ENCODE measurements around the gene LCN15.
"Not testable (repeated sequence)": the region's sequence is repeated elsewhere in the genome, so short reads cannot be mapped to it uniquely, and the experiment has no call there.

LCN15 gene, protein sequence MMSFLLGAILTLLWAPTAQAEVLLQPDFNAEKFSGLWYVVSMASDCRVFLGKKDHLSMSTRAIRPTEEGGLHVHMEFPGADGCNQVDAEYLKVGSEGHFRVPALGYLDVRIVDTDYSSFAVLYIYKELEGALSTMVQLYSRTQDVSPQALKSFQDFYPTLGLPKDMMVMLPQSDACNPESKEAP

DNA sequence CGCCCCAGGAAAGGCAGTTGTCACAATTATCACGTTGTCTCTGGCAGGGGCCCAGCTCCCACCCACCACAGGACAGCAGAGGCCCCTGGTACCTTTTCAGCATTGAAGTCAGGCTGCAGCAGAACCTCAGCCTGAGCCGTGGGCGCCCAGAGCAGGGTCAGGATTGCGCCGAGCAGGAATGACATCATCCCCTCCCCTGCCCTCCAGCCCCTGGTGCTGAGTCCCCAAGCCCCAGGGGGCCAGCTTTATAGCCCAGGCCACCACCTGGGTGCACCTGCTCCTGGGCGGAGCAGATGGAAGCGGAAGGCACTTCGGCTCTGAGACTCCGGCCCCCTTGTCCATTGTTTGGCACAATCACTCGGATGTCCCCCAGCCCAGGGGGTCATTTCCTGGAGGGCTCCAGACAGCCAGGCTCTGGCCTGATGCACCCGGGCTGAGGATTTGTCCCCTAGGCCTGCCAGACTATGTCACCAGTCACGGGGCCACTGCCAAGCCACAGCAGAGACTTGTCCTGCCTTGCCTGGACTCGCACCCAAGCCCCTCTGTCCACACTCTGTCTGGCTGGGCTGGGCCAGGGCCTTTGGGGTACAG is at the start of gene LCN15:
LCN15 (minus strand) TSS at position 218 of the 591 bp plus-strand sequence; CDS start at position 188, 30 bp downstream.
- no peak for DNase-seq (ENCODE audit: low read depth in 2 of 2)

DNA sequence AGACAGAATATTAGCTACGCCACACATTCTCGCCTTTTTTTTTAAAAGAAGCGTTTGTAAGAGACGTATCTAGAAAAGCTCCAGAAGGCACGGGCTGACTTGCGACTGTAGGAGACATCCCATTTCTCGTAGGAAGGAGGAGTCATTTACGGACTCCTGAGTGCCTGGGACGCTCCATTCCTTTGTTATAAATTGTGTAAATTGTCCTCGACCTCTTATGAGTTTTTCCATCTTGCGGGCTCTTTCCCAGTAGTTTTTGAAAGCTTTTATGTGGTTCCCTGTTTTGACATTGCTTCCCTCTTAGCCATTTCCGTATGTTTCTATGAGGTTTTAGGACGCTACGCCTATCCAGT is 44.5 kb upstream of the LCN15 start:
- DNase-seq (ENCODE audit: low read depth in 2 of 2) = no peak

DNA sequence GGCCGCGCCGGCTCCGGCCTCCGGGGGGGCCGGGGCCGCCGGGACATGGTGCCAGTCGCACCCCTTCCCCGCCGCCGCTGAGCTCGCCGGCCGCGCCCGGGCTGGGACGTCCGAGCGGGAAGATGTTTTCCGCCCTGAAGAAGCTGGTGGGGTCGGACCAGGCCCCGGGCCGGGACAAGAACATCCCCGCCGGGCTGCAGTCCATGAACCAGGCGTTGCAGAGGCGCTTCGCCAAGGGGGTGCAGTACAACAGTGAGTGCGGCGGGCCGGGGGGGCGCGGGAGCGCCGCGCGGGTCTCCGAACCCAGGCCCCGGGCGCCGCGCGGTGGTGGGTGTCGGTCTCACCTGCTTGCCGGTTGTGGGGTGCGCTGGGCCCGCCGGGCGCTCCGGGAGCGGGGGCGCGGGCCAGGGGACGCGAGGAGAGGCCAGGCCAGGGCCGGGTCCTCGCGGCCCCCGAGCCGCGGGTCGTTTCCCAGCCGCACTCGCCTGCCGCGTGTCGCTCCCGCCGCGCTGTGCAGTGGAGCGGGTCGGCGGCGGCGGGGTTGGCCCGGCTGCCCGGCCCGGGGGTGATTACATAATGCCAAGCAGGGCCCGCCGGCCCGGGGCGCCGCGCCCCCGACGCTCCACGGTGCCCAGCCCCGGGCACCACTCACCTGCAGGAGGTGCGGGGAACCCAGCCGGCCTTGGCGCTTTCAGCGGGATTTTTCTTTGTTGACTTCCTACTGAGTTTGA is 43.9 kb upstream of the LCN15 start:
- peak in 1 of 2 donors; percentile 22 for DNase-seq (ENCODE audit: low read depth in 2 of 2)

DNA sequence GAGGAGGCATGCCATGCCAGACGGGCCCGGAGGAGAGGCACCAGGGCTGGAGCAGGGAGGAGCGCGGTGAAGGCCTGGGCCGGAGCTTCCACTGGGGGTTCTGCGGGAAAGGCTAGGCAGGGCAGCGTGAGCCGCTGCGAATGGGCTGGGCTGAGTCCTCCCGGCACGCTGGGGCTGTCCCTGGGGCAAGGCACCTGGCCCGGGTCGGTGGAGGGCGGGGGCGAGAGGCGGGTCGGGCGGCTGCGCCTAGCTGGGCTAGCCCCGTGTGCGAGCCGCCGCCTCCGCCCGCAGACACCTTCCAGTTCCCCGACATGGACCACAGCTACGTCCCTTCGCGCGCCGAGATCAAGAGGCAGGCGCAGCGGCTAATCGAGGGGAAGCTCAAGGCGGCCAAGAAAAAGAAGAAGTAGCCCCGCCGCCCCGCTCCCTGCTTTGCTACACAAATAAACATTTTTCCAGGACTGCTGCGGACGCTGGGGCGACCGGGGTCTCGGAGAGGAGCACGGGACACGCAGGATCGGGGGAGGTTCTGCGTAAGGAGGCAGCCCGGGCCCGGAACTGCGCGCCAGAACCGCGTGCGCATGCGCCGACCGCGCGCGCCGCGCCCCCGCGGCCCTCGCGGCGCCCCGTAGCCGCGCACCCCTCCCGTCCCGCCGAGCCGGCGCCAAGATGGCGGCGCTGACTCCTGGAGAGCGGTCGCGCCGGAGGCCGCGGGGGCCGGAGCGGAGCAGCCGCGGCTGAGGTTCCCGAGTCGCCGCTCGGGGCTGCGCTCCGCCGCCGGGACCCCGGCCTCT is 43.2 kb upstream of the LCN15 start, which contains the start of gene RABL6:
RABL6 (plus strand) TSS at position 668 of the 794 bp plus-strand sequence. CDS start 249 bp downstream, outside the sequence.
- DNase-seq (ENCODE audit: low read depth in 2 of 2) = peak; percentile 62 to 69

DNA sequence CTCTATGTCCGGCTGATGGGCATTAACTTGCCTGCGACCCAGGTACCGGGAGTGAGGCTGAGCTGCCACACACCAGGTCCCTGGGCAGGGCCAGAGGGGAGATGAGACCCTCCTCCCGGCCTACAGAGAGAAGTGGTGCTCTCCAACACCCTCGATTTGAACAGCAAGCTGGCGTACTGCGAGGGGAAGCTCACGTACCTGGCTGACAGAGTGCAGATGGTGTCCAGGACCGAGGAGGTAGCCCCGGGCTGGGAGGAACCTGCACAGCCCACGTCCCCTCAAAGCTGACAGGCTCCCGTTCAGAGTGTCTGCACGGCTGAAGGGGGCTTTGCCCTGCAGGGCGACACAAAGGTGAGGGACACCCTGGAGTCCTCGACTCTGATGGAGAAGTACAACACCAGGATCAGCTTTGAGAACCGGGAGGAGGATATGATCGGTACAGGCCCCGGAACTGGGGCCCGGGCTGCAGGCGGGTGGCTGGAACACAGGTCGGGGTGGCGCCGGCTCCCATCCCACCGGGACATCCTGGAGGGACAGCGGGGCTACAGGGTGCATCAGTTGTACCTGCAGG is 42.4 kb upstream of the LCN15 start:
- no peak for DNase-seq (ENCODE audit: low read depth in 2 of 2)

DNA sequence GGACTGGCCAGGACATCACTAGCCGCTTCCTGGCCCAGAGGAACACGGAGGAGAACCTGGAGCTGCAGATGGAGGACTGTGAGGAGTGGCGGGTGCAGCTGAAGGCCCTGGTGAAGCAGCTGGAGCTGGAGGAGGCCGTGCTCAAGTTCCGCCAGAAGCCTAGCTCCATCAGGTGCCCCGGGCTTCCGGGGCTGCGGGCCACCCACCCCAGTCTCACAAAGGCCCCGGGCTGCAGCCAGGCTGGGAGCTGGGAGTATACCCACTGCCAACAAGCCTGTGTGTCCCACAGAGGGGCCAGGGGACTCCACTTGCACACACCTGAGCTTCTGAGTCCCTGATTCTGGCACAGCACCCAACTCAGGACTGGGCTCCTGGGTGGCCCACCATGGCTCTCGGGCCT is 41.7 kb upstream of the LCN15 start:
- DNase-seq (ENCODE audit: low read depth in 2 of 2) = no peak

DNA sequence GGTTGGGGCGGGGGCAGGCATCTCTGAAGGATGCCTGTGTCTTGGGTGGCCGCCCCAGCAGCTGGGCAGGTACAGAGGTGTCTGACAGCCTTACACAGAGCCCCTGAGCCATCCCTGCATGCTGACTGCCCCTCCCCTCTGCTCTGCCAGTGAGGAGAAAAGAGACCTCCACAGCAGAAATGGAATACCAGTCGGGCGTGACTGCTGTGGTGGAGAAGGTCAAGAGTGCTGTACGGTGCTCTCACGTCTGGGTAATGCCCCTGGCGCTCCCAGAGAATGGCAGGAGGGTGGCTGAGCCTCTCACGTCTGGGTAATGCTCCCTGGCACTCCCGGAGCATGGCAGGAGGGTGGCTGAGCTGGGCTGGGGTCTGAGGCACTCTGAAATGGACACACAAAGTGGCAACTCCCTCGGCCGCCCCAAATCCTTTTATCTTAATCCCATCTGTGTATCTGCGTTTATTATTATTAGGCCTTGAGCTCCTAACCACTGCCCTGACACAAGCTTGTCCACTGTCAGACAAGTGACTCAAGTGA is 41.0 kb upstream of the LCN15 start:
- DNase-seq (ENCODE audit: low read depth in 2 of 2) = no peak

DNA sequence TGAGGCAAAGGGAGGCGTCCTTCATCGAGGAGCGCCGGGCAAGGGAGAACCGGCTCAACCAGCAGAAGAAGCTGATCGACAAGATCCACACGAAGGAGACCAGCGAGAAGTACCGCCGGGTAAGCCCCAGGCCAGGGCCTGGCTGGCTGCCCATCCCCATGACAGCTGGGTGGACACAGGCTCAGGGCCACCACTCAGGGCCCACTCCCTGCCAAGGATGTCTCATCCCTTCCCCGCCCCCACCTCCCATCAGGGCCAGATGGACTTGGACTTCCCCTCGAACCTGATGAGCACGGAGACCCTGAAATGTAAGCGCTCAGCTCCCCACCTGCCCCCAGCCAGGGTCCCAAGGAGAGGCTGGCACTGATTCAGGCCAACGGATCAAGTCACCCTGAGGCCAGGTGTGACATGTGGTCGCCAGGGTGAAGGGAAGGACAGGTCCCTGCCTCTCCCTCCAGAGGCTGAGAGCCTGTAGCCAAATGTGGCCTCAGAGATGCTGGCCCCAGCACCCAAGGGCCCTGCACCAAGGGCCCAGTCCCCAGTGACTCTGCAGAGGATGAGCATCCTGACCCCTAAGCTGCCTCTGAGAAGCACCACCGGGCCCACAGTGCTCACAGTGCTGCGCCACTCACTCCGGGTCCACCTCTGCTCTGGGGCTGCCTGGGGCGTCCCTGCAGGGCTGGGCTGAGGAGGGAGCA is 40.3 kb upstream of the LCN15 start:
- DNase-seq (ENCODE audit: low read depth in 2 of 2) = no peak

DNA sequence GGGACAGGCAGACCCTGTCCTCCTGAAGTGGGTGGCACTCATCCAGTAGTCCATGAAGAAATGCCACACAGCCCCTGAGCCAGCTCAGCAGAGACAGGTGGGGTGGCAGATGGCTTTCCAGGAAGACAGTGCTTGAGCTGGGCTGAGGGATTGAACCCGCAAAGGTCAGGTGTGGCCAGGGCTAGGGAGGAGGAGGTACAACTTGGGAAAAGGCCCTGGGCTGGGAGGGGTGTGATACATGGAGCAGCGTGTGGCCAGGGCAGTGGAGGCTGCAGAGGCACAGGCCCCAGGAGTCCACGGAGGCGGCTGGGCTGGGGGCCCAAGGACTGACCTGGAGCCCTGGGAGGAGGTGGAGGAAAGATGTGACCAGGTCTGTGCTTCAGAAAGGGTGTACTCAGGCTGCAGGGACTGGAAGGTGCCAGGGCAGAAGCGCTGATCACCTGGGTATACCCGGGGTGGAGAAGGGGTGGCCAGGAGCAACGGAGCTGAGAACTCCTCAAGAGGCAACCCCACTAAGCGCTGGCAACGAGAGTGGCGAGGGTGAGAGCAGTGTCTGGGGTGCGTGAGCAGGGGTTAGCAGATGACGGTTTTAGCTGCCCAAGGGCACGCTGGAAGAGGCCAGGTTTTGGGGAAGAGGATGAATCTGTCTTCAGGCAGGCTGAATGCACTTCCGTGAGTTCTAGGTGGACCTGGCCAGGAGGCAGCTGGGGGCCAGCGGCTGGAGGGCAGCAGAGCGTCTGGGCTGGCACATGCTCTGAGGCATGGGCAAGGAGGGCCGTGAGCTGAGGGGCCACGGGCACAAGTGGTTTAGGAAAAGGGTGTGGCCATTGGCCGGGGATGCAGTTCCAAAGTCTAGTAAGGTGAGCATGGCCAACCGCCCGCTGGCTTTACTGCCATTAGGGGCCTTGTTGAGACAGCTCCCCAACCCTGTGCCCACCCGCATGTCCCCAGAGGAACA is 39.5 kb upstream of the LCN15 start:
- no peak for DNase-seq (ENCODE audit: low read depth in 2 of 2)

DNA sequence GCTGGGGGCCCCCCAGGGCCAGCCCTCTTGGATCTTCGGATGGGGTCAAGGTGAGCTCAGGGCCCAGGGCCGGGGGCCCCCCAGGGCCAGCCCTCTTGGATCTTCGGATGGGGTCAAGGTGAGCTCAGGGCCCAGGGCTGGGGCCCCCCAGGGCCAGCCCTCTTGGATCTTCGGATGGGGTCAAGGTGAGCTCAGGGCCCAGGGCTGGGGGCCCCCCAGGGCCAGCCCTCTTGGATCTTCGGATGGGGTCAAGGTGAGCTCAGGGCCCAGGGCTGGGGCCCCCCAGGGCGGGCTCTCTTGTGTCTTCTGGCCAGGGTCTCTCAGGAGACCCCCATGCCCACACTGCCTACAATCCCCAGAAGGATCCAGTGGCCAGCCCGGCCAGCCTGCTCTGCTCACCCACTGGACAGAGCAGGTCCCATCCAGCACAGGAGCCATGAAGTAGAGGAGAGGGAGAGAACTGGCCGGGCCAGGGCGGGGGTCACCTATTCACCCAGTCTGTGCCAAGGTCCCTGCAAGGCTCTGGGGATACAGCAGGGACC is 38.8 kb upstream of the LCN15 start:
- DNase-seq (ENCODE audit: low read depth in 2 of 2) = not testable (repeated sequence)

DNA sequence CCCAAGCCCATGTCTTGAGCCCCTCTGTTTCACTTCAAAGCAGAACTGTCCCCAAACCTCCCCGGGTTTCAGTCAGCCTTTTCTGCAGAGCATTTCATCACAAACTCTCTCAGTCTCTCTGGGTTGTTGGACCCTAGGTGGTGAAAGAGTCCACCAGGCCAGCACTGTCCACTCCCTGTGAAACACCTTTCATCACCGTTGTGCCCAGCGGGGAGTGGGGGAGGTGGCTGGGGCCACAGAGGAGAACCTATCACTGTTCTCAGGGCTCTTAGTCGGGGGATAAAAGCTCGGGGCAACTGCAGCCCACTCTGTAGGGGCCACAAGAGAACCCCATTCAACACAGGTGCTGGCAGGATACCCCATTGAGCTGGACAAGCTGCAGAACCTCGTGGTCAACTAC is 38.0 kb upstream of the LCN15 start:
- DNase-seq (ENCODE audit: low read depth in 2 of 2) = no peak

DNA sequence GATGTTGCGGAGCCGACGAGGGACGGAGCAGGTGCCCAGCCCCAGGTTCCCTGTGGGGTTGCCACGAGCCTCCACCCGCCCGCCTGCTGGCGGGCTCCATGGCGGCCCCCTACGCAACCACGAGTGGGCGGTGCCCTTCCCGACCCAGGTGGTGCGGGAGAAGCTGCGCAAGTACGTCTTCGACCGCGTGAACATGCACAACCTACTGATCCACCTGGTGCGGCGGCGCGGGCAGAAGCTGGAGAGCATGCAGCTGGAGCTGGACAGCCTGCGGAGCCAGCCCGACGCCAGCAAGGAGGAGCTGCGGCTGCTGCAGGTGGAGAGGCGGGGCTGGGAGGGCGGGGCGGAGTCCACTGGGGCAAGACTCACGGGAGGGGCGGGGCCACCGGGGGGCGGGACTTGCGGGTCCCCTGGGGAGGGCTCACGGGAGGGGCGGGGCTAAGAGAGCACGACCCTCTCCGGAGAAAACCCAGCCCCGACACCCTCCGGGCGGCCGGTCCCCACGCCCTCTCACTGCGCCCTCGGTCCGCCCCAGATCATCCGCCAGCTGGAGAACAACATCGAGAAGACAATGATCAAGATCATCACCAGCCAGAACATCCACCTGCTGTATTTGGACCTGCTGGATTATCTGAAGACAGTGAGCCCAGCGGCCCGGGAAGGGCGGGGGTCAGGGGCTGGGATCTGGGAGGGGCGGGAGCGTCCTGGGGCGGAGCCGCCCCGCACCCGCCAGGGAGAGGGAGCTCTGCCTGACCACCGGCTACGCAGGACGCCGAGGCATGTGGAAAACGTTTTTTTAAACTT is 35.7 kb upstream of the LCN15 start:
- peak; percentile 84 to 89 for DNase-seq (ENCODE audit: low read depth in 2 of 2)

DNA sequence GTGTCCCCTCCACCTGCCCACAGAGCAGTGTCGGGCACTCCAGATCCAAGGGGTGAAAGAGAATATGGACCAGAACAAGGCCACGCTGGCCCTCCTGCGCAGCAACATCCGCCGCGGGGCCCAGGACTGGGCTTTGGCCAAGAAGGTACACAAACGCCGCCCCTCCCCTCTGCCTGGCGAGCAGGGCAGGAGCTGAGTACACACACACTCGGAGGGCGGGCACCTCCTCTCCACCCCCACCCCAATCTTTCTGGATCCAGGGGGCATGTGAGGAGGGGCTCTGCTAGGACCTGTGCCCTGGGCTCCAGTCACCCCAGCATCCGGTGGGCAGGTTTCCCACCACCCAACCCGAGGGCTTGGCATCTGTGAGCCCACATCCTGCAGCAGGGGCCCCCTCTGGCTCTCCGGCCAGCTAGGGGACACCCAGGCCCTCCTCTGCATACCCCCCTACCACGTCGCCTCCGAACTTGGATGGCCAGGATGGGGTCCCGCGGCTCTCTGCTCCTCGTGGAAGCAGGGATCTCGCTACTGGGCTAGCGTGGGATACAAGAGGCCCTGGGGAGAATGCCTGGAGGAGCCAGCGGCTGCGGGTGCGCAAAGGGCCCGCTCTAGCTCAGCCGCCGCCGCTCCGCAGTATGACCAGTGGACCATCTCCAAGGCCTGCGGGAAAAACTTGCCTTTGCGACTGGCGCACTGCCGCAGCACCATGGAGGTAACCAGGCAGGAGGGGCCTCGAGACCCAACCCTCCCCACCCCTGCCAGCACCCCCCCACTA is 34.9 kb upstream of the LCN15 start:
- DNase-seq (ENCODE audit: low read depth in 2 of 2) = no peak

DNA sequence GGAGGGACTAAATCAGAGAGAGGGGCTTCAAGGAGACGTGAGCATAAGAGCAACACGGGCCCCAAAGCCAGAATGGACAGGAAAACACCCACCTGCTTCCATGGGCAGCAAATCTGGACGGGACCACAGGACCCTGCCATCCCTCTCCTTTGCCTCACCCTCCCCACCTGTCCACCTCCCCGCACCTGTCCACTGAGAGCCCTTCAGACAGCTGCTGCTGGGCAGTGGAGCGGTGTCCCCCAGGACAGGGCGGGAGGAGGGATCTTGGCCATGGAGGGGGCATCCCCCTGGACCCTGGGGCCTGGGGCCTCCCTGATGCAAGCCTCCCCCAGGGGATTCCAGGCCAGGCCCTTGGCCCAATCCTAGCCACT is 34.4 kb upstream of the LCN15 start:
- DNase-seq (ENCODE audit: low read depth in 2 of 2) = no peak

DNA sequence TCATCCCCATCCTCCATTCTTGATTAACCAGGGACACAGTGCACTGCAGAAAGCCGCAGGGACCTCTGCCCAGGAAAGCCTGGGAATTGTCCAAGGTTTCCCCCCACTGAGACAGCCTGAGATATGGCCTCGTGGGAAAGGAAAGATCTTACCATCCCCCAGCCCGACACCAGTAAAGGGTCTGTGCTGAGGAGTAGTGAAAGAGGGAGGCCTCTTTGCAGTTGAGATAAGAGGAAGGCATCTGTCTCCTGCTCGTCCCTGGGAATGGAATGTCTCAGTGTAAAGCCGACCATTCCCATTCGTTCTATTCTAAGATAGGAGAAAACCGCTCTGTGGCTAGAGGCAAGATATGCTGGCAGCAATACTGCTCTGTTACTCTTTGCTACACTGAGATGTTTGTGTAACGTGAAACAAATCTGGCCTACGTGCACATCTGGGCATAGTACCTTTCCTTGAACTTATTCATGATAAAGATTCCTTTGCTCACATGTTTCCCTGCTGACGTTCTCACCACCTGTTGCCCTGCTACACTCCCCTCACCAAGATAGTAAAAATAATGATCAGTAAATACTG is 32.5 kb upstream of the LCN15 start:
- not testable (repeated sequence) for DNase-seq (ENCODE audit: low read depth in 2 of 2)

DNA sequence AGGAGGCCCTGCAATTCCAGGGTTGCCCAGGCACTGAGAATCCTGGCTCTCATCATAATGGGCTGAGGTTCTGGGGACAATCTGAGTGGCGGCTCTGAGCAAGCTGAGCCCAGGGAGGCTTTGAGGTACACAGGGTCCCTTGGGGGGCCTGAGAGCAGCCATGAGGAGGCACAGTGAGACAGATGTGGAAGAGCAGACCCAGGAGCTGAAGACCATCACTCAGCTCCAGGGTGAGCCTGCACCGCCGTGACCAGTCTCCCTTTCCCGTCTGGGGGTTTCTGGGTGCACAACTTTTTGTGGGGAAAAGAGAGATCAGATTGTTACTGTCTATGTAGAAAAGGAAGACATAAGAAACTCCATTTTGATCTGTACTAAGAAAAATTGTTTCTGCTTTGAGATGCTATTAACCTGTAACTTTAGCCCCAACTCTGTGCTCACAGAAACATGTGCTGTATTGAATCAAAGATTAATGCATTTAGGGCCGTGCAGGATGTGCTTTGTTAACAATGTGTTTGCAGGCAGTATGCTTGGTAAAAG is 32.0 kb upstream of the LCN15 start, which contains the start of gene CCDC183:
CCDC183 (plus strand) TSS at position 101 of the 537 bp plus-strand sequence; CDS start at position 161, 60 bp downstream.
- no peak for DNase-seq (ENCODE audit: low read depth in 2 of 2)

DNA sequence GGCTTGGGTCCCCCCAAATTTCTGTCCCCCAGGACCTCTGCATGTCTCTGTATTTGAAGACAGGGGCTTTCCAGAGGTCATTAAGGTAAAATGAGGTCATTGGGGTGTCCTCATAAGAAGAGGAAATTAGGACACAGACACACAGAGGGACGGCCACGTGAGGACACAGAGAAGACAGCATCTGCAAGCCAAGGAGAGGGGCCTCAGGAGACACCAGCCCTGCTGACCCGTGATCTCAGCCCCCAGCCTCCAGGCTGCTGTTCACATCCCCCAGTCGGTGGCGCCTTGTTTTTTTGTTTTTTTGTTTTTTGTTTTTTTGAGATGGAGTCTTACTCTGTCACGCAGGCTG is 30.7 kb upstream of the LCN15 start:
- no peak for DNase-seq (ENCODE audit: low read depth in 2 of 2)

Measured in activated CD4-positive, alpha-beta T cell treated with anti-CD3 and anti-CD28 coated beads for 24 hours (primary cell).